Stimulated activated CD8-positive, alpha-beta memory T cell treated with anti-CD3 and anti-CD28 coated beads, Interleukin-7, amount 100 ng/mL, for 48 hours (primary cell): ENCODE results near the gene HGS.

Experiments used
- DNase-seq, 2 donors: peaks; one replicate each; pipeline ENCODE4 v3.0.0-alpha.2; 2020; ENCODE audit warnings: low read depth in 1 of 2; ENCODE audit errors: extremely low read depth in 1 of 2

HGS gene

GRCh38 chr17:81683208-81683583, 615 bp upstream of the HGS start:
- DNase-seq, result no peak

GRCh38 chr17:81684442-81684911, 666 bp downstream of the HGS start:
- no peak for DNase-seq

GRCh38 chr17:81685108-81685507, 1.3 kb downstream of the HGS start:
- peak in 1 of 2 donors; percentile 65 for DNase-seq

- DNase-seq, result no peak
Measured at GRCh38 chr17:81686614-81687013, 2.8 kb downstream of the HGS start.

- no peak for DNase-seq
Measured at GRCh38 chr17:81687770-81688541, 4.1 kb downstream of the HGS start.

GRCh38 chr17:81688616-81689015, 4.8 kb downstream of the HGS start:
- DNase-seq, result no peak

GRCh38 chr17:81690066-81690465, 6.3 kb downstream of the HGS start:
- no peak for DNase-seq

- no peak for DNase-seq
Measured at GRCh38 chr17:81690549-81690948, 6.7 kb downstream of the HGS start.

GRCh38 chr17:81691196-81691595, 7.4 kb downstream of the HGS start:
- DNase-seq, result no peak

- DNase-seq, result no peak
Measured at GRCh38 chr17:81691608-81692007, 7.8 kb downstream of the HGS start.

GRCh38 chr17:81693509-81694210, 9.8 kb downstream of the HGS start:
- DNase-seq, result no peak

GRCh38 chr17:81694810-81695209, 11.0 kb downstream of the HGS start:
- DNase-seq, result no peak

GRCh38 chr17:81695211-81695610, 11.4 kb downstream of the HGS start:
- no peak for DNase-seq

- no peak for DNase-seq
Measured at GRCh38 chr17:81695801-81696200, 12.0 kb downstream of the HGS start.

- no peak for DNase-seq
Measured at GRCh38 chr17:81696218-81696941, 12.6 kb downstream of the HGS start.

GRCh38 chr17:81697261-81698044, 13.6 kb downstream of the HGS start:
- DNase-seq, result no peak

GRCh38 chr17:81700353-81701287, 16.8 kb downstream of the HGS start:
- no peak for DNase-seq

- no peak for DNase-seq
Measured at GRCh38 chr17:81701288-81702071, 17.7 kb downstream of the HGS start.
